Osteocyte (in vitro differentiated cells): ENCODE results near the gene TRPV2. TPM values are rescaled to one million over a fixed set of nuclear protein-coding genes. Genes with fewer than 3 reads are reported as not detected.

ENCODE experiments used
- DNase-seq: peaks from one replicate; pipeline ENCODE4 v3.0.0; 2021; ENCODE audit warnings: mixed read lengths; ENCODE audit not compliant: unreplicated experiment; ENCODE audit errors: extremely low spot score
- H3K27ac Mint-ChIP-seq: one replicate; pipeline ENCODE4 v1.8.0; 2021; ENCODE audit warnings: mild to moderate bottlenecking, mixed read lengths; ENCODE audit not compliant: unreplicated experiment
- H3K27me3 Mint-ChIP-seq: one replicate; pipeline ENCODE4 v1.8.0; 2021; ENCODE audit warnings: mixed read lengths; ENCODE audit not compliant: unreplicated experiment
- H3K36me3 Mint-ChIP-seq: one replicate; pipeline ENCODE4 v1.8.0; 2021; ENCODE audit warnings: mixed read lengths; ENCODE audit not compliant: unreplicated experiment
- H3K4me1 Mint-ChIP-seq: one replicate; pipeline ENCODE4 v1.8.0; 2021; ENCODE audit warnings: mixed read lengths; ENCODE audit not compliant: unreplicated experiment
- H3K4me3 Mint-ChIP-seq: one replicate; pipeline ENCODE4 v1.8.0; 2021; ENCODE audit warnings: mild to moderate bottlenecking, moderate library complexity, mixed read lengths; ENCODE audit not compliant: unreplicated experiment
- H3K9me3 Mint-ChIP-seq: one replicate; pipeline ENCODE4 v1.8.0; 2021; ENCODE audit warnings: mixed read lengths; ENCODE audit not compliant: unreplicated experiment
- CTCF ChIP-seq: fragments of 200-600 bp; sonication (generic); IDR thresholded peaks from 2 replicates; pipeline ENCODE4 v1.5.0; 2021; ENCODE audit warnings: antibody characterized with exemption, mild to moderate bottlenecking, moderate library complexity
- total RNA-seq: library from RNA; stranded (reverse); gene quantifications from 2 replicates; pipeline ENCODE4 v1.2.1, GENCODE V29; 2021

The TRPV2 gene
- total RNA-seq, 1 donor from 2014 or later = 1.3 TPM

GRCh38 chr17:16428098-16428882 lies 12.9 kb downstream of the TRPV2 start:
- no peak overlapping the region for H3K27ac Mint-ChIP-seq
- no peak for DNase-seq

GRCh38 chr17:16429083-16429482 lies 13.7 kb downstream of the TRPV2 start:
- DNase-seq = no peak
- Mint-ChIP-seq H3K27ac (no peak overlapping the region), H3K9me3 (no peaks in the 10 kb centered on the region), H3K4me1 (no peaks in the 10 kb centered on the region), H3K4me3 (no peak overlapping the region), H3K36me3 (no peaks in the 10 kb centered on the region), H3K27me3 (no peaks in the 10 kb centered on the region)
- no peak for TF ChIP-seq CTCF

More at GRCh38 chr17:16428098-16428882, 12.9 kb downstream of the TRPV2 start:
- Mint-ChIP-seq H3K4me1 (no peaks in the 10 kb centered on the region), H3K27me3 (no peaks in the 10 kb centered on the region), H3K9me3 (no peaks in the 10 kb centered on the region), H3K4me3 (no peak overlapping the region), H3K36me3 (no peaks in the 10 kb centered on the region)
- TF ChIP-seq CTCF = peak; percentile 52

- Mint-ChIP-seq H3K9me3 (no peaks in the 10 kb centered on the region), H3K4me1 (no peaks in the 10 kb centered on the region), H3K36me3 (no peaks in the 10 kb centered on the region), H3K27ac (no peak overlapping the region), H3K27me3 (no peaks in the 10 kb centered on the region), H3K4me3 (no peak overlapping the region)
- TF ChIP-seq CTCF = no peak
- DNase-seq = no peak
These were observed 15.3 kb downstream of the TRPV2 start for GRCh38 chr17:16430650-16431049.

- no peak overlapping the region for H3K4me3 Mint-ChIP-seq
- DNase-seq = no peak
- no peak for TF ChIP-seq CTCF
These were observed 16.6 kb downstream of the TRPV2 start for GRCh38 chr17:16432017-16432416.

GRCh38 chr17:16433514-16433913 lies 18.1 kb downstream of the TRPV2 start:
- Mint-ChIP-seq H3K27me3 (no peaks in the 10 kb centered on the region), H3K36me3 (no peaks in the 10 kb centered on the region), H3K4me1 (peaks cover 5% of the 10 kb centered on the region), H3K4me3 (no peak overlapping the region), H3K9me3 (no peaks in the 10 kb centered on the region), H3K27ac (no peak overlapping the region)
- DNase-seq = no peak
- TF ChIP-seq CTCF = no peak

More at GRCh38 chr17:16432017-16432416, 16.6 kb downstream of the TRPV2 start:
- H3K27me3 Mint-ChIP-seq = no peaks in the 10 kb centered on the region
- H3K4me1 Mint-ChIP-seq = no peaks in the 10 kb centered on the region
- no peak overlapping the region for H3K27ac Mint-ChIP-seq
- H3K9me3 Mint-ChIP-seq = no peaks in the 10 kb centered on the region
- no peaks in the 10 kb centered on the region for H3K36me3 Mint-ChIP-seq
